IPS-NIHi7 (cell line): Measurements from ENCODE around the gene CFAP410.

Experiments
- DNase-seq: peaks from one replicate; pipeline ENCODE4 v3.0.0; 2012; ENCODE audit warnings: mixed read lengths; ENCODE audit errors: extremely low spot score

The CFAP410 gene

GRCh38 chr21:44330698-44331097 lies 8.5 kb downstream of the CFAP410 start:
- DNase-seq, result no peak

- DNase-seq, result no peak
These were observed 9.1 kb downstream of the CFAP410 start for GRCh38 chr21:44329971-44330681.

- DNase-seq, result no peak
These were observed 9.9 kb downstream of the CFAP410 start for GRCh38 chr21:44329086-44329889.

- no peak for DNase-seq
These were observed 10.8 kb downstream of the CFAP410 start for GRCh38 chr21:44328242-44328895.

- DNase-seq, result no peak
These were observed 11.6 kb downstream of the CFAP410 start for GRCh38 chr21:44327603-44327974.

GRCh38 chr21:44326716-44327602 lies 12.2 kb downstream of the CFAP410 start:
- DNase-seq, result no peak

- no peak for DNase-seq
These were observed 12.9 kb downstream of the CFAP410 start for GRCh38 chr21:44326272-44326647.

- no peak for DNase-seq
These were observed 13.6 kb downstream of the CFAP410 start for GRCh38 chr21:44325386-44326271.

- no peak for DNase-seq
These were observed 14.4 kb downstream of the CFAP410 start for GRCh38 chr21:44324854-44325107.

GRCh38 chr21:44324106-44324853 lies 14.9 kb downstream of the CFAP410 start:
- no peak for DNase-seq

- DNase-seq, result no peak
These were observed 15.6 kb downstream of the CFAP410 start for GRCh38 chr21:44323591-44323990.

GRCh38 chr21:44322621-44323325 lies 16.4 kb downstream of the CFAP410 start:
- no peak for DNase-seq

GRCh38 chr21:44321846-44322450 lies 17.2 kb downstream of the CFAP410 start:
- DNase-seq, result no peak

- DNase-seq, result no peak
These were observed 18.3 kb downstream of the CFAP410 start for GRCh38 chr21:44320847-44321246.

- DNase-seq, result no peak
These were observed 19.7 kb downstream of the CFAP410 start for GRCh38 chr21:44319407-44320065.

- no peak for DNase-seq
These were observed 20.5 kb downstream of the CFAP410 start for GRCh38 chr21:44318489-44319285.

GRCh38 chr21:44317871-44318270 lies 21.3 kb downstream of the CFAP410 start:
- DNase-seq, result no peak

- DNase-seq, result no peak
These were observed 21.9 kb downstream of the CFAP410 start for GRCh38 chr21:44317241-44317782.
